Common myeloid progenitor, CD34-positive (primary cell): Measurements from ENCODE around the gene ATXN1.

Experiments
- CTCF ChIA-PET: fragments of 350-600 bp; sonication (Branson Sonifier 250); formaldehyde crosslinking; loops from one replicate; lab custom pipeline; 2021; ENCODE audit warnings: antibody characterized with exemption; lab: Charles Lee
- POLR2A ChIA-PET: fragments of 350-600 bp; sonication (Branson Sonifier 250); formaldehyde crosslinking; loops from one replicate; lab custom pipeline; 2021; ENCODE audit warnings: antibody characterized with exemption; lab: Charles Lee
- DNase-seq, 3 donors: peaks; one replicate each; pipeline versions ENCODE4 v3.0.0 to v3.0.0-alpha.2; 2013
- H3K27ac ChIP-seq, 2 experiments: 1 replicate in 1 of 2; 2 replicates in 1 of 2; pipeline ENCODE4 v1.7.0; 2013; ENCODE audit warnings: inconsistent platforms in 2 of 2, low read length in 2 of 2, mild to moderate bottlenecking in 2 of 2, low read depth in 1 of 2, moderate library complexity in 1 of 2; ENCODE audit not compliant: severe bottlenecking in 2 of 2, insufficient read depth in 1 of 2, poor library complexity in 1 of 2
- H3K27me3 ChIP-seq, 5 experiments: replicated peaks in 2 of 5; 1 replicate in 3 of 5; 2 replicates in 2 of 5; pipeline versions ENCODE4 v1.6.1 to v1.7.0; 2013; ENCODE audit warnings: low read length in 4 of 5, mild to moderate bottlenecking in 2 of 5, moderate library complexity in 2 of 5, inconsistent platforms in 1 of 5; ENCODE audit not compliant: insufficient read depth in 5 of 5, control insufficient read depth in 4 of 5
- H3K36me3 ChIP-seq, 4 experiments: 1 replicate in 2 of 4; 2 replicates in 2 of 4; pipeline versions ENCODE4 v1.6.1 to v1.7.0; 2013; ENCODE audit warnings: low read length in 3 of 4, control low read depth in 1 of 4, mild to moderate bottlenecking in 1 of 4; ENCODE audit not compliant: control insufficient read depth in 4 of 4, insufficient read depth in 4 of 4
- H3K4me1 ChIP-seq, 4 experiments: 1 replicate in 3 of 4; 2 replicates in 1 of 4; pipeline versions ENCODE4 v1.6.1 to v1.7.1; 2013; ENCODE audit warnings: low read length in 3 of 4, mild to moderate bottlenecking in 3 of 4, control low read depth in 1 of 4, inconsistent platforms in 1 of 4, moderate library complexity in 1 of 4; ENCODE audit not compliant: control insufficient read depth in 4 of 4, insufficient read depth in 4 of 4; ENCODE audit errors: control extremely low read depth in 1 of 4
- H3K4me3 ChIP-seq, 7 experiments: 1 replicate in 4 of 7; 2 replicates in 3 of 7; pipeline versions ENCODE4 v1.5.1 to v1.7.0; 2013; ENCODE audit warnings: mild to moderate bottlenecking in 7 of 7, low read length in 6 of 7, moderate library complexity in 6 of 7, inconsistent platforms in 2 of 7, low read depth in 2 of 7, control low read depth in 1 of 7; ENCODE audit not compliant: insufficient read depth in 4 of 7, control insufficient read depth in 1 of 7; ENCODE audit errors: extremely low read depth in 1 of 7
- H3K9me3 ChIP-seq, 5 experiments: 1 replicate in 4 of 5; 2 replicates in 1 of 5; pipeline versions ENCODE4 v1.6.1 to v1.7.1; 2013; ENCODE audit warnings: low read length in 4 of 5, mild to moderate bottlenecking in 2 of 5, inconsistent platforms in 1 of 5, low read depth in 1 of 5, moderate library complexity in 1 of 5; ENCODE audit not compliant: control insufficient read depth in 4 of 5, insufficient read depth in 2 of 5; ENCODE audit errors: control extremely low read depth in 1 of 5
- WGBS: methylation state at CpG from one replicate; pipeline ENCODE4 v1.1.5; 2013; ENCODE audit not compliant: insufficient coverage; 5-methylcytosine and 5-hydroxymethylcytosine counted together

Gene ATXN1

DNA sequence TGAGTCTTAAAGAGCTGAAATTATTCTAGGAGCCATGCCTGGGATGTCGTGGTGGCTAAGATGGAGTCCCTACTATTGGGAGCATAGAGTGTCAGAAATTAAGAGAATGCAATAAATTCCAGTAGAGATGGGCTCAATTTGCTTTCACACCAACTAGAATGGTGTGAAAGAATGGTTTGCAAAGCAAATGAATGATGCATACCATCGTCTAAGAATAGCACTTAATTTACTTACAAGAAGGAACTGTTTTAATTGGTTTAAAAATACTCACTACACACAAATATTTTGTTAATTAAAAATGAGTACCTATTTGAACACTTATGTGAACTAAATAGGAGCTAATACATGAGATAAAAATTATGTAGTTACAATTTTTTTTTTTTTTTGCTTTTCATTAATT, 390.3 kb downstream of the ATXN1 start:
- Histone ChIP-seq H3K27ac (no peak overlapping the region), H3K9me3 (no peaks in the 10 kb centered on the region), H3K27me3 (no peaks in the 10 kb centered on the region), H3K4me3 (no peak overlapping the region), H3K36me3 (no peaks in the 10 kb centered on the region), H3K4me1 (peaks cover 0 to 7% (median 0%) of the 10 kb centered on the region in 4 experiments)
- DNase-seq = no peak
- ChIA-PET CTCF (interaction anchor here (0.6 to 1.7 kb wide), 5 partner anchors 14 to 594 kb away, joined by 3 to 5 read pairs (median 3); no protein-coding TSS in a partner anchor), POLR2A (no interaction called here)
- WGBS = 100% methylated on average over 1 of the region's 2 CpGs

DNA sequence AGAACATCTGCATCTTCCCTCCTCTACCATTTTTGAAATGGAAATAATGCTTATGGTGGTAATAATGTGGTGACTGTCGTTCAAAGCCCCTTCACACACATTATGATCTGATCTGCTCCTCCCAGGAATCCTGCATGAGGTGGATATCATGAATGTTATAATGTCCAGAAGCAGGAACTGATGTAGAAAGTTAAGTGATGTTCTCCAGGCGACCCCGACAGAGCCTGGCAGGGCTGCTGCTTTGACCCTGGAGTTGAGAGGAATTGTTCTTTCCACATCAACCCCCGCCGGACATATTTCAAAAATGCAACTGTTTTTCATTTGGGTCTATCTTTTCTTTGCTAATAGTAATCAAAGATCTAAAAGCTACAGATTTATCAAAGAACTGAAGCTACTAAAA, 391.3 kb downstream of the ATXN1 start:
- Histone ChIP-seq H3K27me3 (no peaks in the 10 kb centered on the region), H3K27ac (no peak overlapping the region), H3K4me1 (peaks cover 0 to 7% (median 0%) of the 10 kb centered on the region in 4 experiments), H3K36me3 (no peaks in the 10 kb centered on the region), H3K9me3 (no peaks in the 10 kb centered on the region), H3K4me3 (no peak overlapping the region)
- CTCF ChIA-PET = interaction anchor here (1.0 to 1.7 kb wide), 3 partner anchors 31 to 595 kb away, joined by 3 to 5 read pairs (median 4); no protein-coding TSS in a partner anchor
- WGBS = 100% methylated on average over 2 of the region's 5 CpGs
- POLR2A ChIA-PET = no interaction called here
- DNase-seq = no peak

DNA sequence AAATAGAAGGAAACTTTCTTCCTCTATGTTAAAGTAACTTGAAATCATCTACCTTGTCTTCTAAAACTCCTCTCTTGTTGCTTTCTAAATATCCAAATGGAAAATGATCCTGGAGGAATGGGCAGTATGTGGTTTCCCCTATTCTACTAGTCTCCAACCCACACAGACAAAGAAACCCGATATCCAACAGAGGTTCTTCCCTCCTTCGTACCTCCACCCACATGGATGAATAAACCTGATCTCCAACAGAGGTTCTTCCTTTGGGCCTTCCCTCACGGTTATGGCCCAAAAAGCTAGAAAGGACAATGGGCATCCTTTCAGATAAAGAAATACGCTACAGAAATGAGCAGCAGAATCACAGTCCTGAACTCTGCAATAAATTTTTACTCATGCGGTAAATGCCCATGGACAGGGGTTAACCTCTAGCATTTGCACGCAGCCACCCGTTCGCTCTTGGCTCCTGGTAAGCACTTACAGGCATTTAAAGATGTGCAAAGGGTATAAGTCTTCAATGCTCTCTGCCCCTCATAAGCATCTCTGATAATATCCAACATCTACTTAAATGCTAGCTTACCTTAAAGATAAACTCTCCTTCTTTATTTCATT, 392.0 kb downstream of the ATXN1 start:
- no peak for DNase-seq
- ChIA-PET POLR2A (no interaction called here), CTCF (no interaction called here)
- Histone ChIP-seq H3K36me3 (no peaks in the 10 kb centered on the region), H3K9me3 (no peaks in the 10 kb centered on the region), H3K27ac (no peak overlapping the region), H3K27me3 (no peaks in the 10 kb centered on the region), H3K4me1 (no peaks in the 10 kb centered on the region), H3K4me3 (no peak overlapping the region)
- WGBS = 94% methylated on average over 7 of the region's 8 CpGs

DNA sequence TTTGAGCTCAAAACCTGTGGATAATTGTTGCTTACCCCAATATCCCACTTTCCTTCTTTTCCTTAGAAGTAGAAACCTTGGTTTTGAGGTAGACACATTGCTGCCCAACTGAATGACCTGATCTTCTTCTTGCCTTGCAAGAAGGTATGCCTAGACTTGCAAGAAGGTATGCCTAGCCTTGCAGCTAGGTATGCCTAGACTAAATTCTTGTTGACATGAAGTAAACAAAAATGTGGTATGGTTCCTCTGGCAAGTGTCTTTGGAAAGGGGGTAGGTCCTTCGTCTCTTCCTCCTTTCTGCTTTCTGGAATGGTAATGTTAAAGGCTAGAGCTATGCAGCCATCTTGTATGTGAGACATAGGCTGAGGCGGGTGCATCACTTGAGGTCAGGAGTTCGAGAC, 393.7 kb downstream of the ATXN1 start:
- no peak overlapping the region for H3K27ac ChIP-seq
- ChIA-PET CTCF (no interaction called here), POLR2A (no interaction called here)
- H3K4me1 ChIP-seq = no peaks in the 10 kb centered on the region
- H3K36me3 ChIP-seq = no peaks in the 10 kb centered on the region
- WGBS = 100% methylated on average over 1 of the region's 3 CpGs
- DNase-seq = no peak
- no peaks in the 10 kb centered on the region for H3K9me3 ChIP-seq
- no peaks in the 10 kb centered on the region for H3K27me3 ChIP-seq
- no peak overlapping the region for H3K4me3 ChIP-seq

DNA sequence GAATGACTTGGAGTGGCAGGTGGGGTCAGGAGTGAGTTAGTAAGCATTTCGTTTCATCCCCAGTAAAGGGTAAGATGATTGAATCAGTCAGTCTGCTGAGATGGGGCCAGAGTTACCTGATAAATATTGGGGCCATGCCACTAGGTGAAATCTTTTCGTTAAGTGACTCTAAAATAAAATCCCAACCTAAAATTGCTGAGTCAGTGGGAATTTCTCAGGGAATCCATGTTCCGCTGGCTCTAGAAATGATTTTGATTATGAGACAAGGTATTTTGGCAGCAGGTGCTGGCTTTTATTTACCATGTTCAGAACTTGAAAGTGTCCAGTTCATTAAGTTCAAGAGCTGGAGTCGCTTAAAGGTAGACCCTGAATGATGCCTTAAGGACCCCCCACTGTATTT, 397.5 kb downstream of the ATXN1 start:
- Histone ChIP-seq H3K27ac (no peak overlapping the region), H3K4me3 (no peak overlapping the region), H3K9me3 (no peaks in the 10 kb centered on the region), H3K36me3 (peaks cover 0 to 5% (median 0%) of the 10 kb centered on the region in 4 experiments), H3K27me3 (no peaks in the 10 kb centered on the region), H3K4me1 (no peaks in the 10 kb centered on the region)
- ChIA-PET CTCF (no interaction called here), POLR2A (interaction anchor here (0.5 kb wide), 1 partner anchor 54 kb away, joined by 3 read pairs; no protein-coding TSS in a partner anchor)
- no peak for DNase-seq
- 100% methylated on average over 3 of the region's 4 CpGs for WGBS

DNA sequence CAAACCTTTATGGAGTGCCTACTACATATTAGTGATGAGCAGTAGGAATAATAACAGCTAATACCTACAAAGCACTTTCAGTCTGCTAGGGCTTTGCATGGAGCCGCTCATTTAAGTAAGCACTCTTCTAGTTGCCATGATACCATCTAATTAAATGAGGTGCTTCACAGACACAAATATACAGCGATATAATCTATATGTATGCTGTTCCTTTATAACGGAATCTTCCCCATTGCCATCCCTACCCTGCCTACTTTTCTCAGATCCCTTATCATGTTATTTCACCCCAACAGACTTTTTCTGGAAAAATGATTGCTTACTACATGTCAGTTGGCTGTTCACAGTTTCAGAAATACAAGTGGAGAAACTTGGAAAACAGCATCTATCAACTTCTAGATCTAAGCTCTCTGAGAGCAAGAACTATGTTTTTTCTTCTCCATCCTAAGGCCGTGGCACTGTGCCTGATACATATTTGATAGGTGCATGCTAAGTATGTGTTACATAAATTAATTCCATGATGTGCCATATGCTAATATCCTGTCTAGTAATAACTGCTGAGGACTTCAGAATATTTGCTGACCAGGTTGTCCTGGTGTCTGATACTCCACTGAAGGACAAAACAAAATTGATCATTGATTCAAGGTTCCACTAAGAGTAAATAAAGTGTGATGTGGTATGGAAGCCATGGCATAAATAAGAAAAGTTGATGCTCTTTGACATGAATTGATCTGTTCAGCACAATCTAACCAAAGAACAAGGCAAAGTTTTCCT, 398.3 kb downstream of the ATXN1 start:
- ChIA-PET POLR2A (no interaction called here), CTCF (no interaction called here)

DNA sequence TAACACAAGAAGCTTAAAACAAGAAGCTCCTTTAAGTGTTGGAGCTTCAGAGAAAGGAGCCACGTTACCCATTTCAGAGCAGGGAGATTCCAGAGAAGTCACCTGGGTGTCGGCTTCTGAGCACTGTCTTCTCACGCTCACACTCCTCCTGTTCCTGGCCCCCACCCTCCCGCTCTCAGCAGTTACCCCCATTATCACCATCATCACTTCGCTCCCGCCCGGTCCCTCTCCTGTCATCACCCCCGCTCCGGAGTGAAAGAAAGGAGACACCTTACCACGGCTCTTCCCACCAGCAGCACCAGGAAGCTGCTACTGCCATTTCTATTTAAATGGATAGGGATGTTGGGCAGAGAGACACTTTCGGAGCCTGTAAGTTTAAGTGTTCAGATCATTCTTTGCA, 399.0 kb downstream of the ATXN1 start:
- H3K4me3 ChIP-seq = no peak overlapping the region
- H3K9me3 ChIP-seq = no peaks in the 10 kb centered on the region
- DNase-seq = no peak
- H3K27ac ChIP-seq = no peak overlapping the region
- 100% methylated on average over 5 of the region's 11 CpGs for WGBS
- H3K4me1 ChIP-seq = no peaks in the 10 kb centered on the region
- H3K27me3 ChIP-seq = no peaks in the 10 kb centered on the region
- H3K36me3 ChIP-seq = peaks cover 0 to 5% (median 0%) of the 10 kb centered on the region in 4 experiments
- POLR2A ChIA-PET = no interaction called here
- CTCF ChIA-PET = no interaction called here

More for the DNA sequence above, 398.3 kb downstream of the ATXN1 start:
- Histone ChIP-seq H3K27ac (no peak overlapping the region), H3K27me3 (no peaks in the 10 kb centered on the region), H3K9me3 (no peaks in the 10 kb centered on the region), H3K36me3 (peaks cover 0 to 5% (median 0%) of the 10 kb centered on the region in 4 experiments), H3K4me3 (no peak overlapping the region), H3K4me1 (no peaks in the 10 kb centered on the region)
- WGBS = 100% methylated on average over 2 of the region's 4 CpGs
- DNase-seq = no peak
